ENCODE measurements around the gene RRAD. TPM values are rescaled to one million over a fixed set of nuclear protein-coding genes. Genes with fewer than 3 reads are reported as not detected.

The RRAD gene
- total and polyA plus RNA-seq, 11 donors = 57.5 to 298 (median 152) TPM

GRCh38 chr16:66905633-66906539, 19.4 kb downstream of the RRAD start:
- intact Hi-C loops (cut with DNase I) = no loop called here
- H3K4me1 ChIP-seq = peaks cover 0 to 70% (median 38%) of the 10 kb centered on the region in 12 donors
- peak; percentile 9 to 41 (median 26) for ATAC-seq

GRCh38 chr16:66904846-66905632, 20.3 kb downstream of the RRAD start:
- DNase-seq (peak in 4 of 5 donors; percentile 47 to 69 (median 58)), ATAC-seq (peak; percentile 1 to 39 (median 22))
- intact Hi-C loops (cut with DNase I) = no loop called here
- no peaks in the 10 kb centered on the region for H3K27me3 ChIP-seq
- no peaks in the 10 kb centered on the region for H3K36me3 ChIP-seq
- H3K4me1 ChIP-seq = peaks cover 0 to 79% (median 46%) of the 10 kb centered on the region in 12 donors
- WGBS, 4 donors = 32 to 50% (median 37%) methylated on average over 11 to 16 of the region's 16 CpGs
- peak in 1 of 2 donors; percentile 65 for TF ChIP-seq POLR2A (IDR thresholded peaks at IDR 0.05)
- no peak for TF ChIP-seq CTCF (IDR thresholded peaks at IDR 0.05)
- H3K9me3 ChIP-seq = no peaks in the 10 kb centered on the region
- peak overlapping the region; percentile 77 to 100 (median 96) for H3K27ac ChIP-seq
- peak overlapping the region; percentile 17 to 58 (median 46) for H3K4me3 ChIP-seq

More at GRCh38 chr16:66905633-66906539, 19.4 kb downstream of the RRAD start:
- 56 to 63% (median 60%) methylated on average over 10 to 11 of the region's 11 CpGs for WGBS, 4 donors
- H3K27ac ChIP-seq = peak overlapping the region; percentile 77 to 100 (median 96)
- H3K4me3 ChIP-seq = peak overlapping the region in 5 of 12 donors; percentile 45 to 58 (median 54)
- DNase-seq = peak in 4 of 5 donors; percentile 83 to 95 (median 86)
- H3K36me3 ChIP-seq = no peaks in the 10 kb centered on the region
- H3K9me3 ChIP-seq = no peaks in the 10 kb centered on the region
- TF ChIP-seq CTCF (IDR thresholded peaks at IDR 0.05) (no peak), POLR2A (IDR thresholded peaks at IDR 0.05) (peak in 1 of 2 donors; percentile 37)
- H3K27me3 ChIP-seq = no peaks in the 10 kb centered on the region

GRCh38 chr16:66904428-66904845, 20.9 kb downstream of the RRAD start:
- TF ChIP-seq POLR2A (IDR thresholded peaks at IDR 0.05) (no peak), CTCF (IDR thresholded peaks at IDR 0.05) (no peak)
- peak overlapping the region; percentile 77 to 100 (median 96) for H3K27ac ChIP-seq
- H3K27me3 ChIP-seq = no peaks in the 10 kb centered on the region
- 50 to 66% (median 59%) methylated on average over 12 to 13 of the region's 13 CpGs for WGBS, 4 donors
- peaks cover 0 to 85% (median 52%) of the 10 kb centered on the region in 12 donors for H3K4me1 ChIP-seq
- H3K4me3 ChIP-seq = peak overlapping the region; percentile 17 to 58 (median 46)
- intact Hi-C loops (cut with DNase I) = no loop called here
- no peaks in the 10 kb centered on the region for H3K36me3 ChIP-seq
- H3K9me3 ChIP-seq = no peaks in the 10 kb centered on the region
- DNase-seq (no peak), ATAC-seq (no peak)

Data from heart left ventricle (tissue), 16 donors.